Heart left ventricle (tissue), 16 donors: ENCODE results near the gene UGT1A6. TPM values are rescaled to one million over a fixed set of nuclear protein-coding genes. Genes with fewer than 3 reads are reported as not detected.
"Not testable (repeated sequence)": the region's sequence is repeated elsewhere in the genome, so short reads cannot be mapped to it uniquely, and the experiment has no call there.

Experiments
- ATAC-seq, 4 donors: fragments of 200-7000 bp; cut with Tn5 transposase; one replicate each; pipeline ENCODE4 v1.9.1; 2020 to 2022; ENCODE audit warnings: moderate library complexity in 4 of 4, mild to moderate bottlenecking in 3 of 4, moderate number of reproducible peaks in 1 of 4
- DNase-seq, 5 donors: peaks; one replicate each; pipeline ENCODE4 v3.0.0-alpha.2; 2020
- H3K27ac ChIP-seq, 12 donors: fragments of 200-600 bp; sonication (generic) in 4 of 12; one replicate each; pipeline versions ENCODE4 v1.5.0 to v1.8.0; 2016 to 2022; ENCODE audit warnings: mild to moderate bottlenecking in 2 of 12
- H3K27me3 ChIP-seq, 9 donors: fragments of 200-600 bp; sonication (generic) in 2 of 9; one replicate each; pipeline versions ENCODE4 v1.5.1 to v1.8.0; 2016 to 2022; ENCODE audit warnings: mild to moderate bottlenecking in 3 of 9
- H3K36me3 ChIP-seq, 9 donors: fragments of 200-600 bp; sonication (generic) in 2 of 9; one replicate each; pipeline versions ENCODE4 v1.5.0 to v1.8.0; 2018 to 2022; ENCODE audit warnings: mild to moderate bottlenecking in 2 of 9
- H3K4me1 ChIP-seq, 12 donors: fragments of 200-600 bp; sonication (generic) in 4 of 12; one replicate each; pipeline versions ENCODE4 v1.5.0 to v1.8.0; 2016 to 2022; ENCODE audit warnings: mild to moderate bottlenecking in 3 of 12
- H3K4me3 ChIP-seq, 12 donors: fragments of 200-600 bp; sonication (generic) in 4 of 12; one replicate each; pipeline versions ENCODE4 v1.5.0 to v1.8.0; 2017 to 2022; ENCODE audit warnings: mild to moderate bottlenecking in 9 of 12, moderate library complexity in 4 of 12
- H3K9me3 ChIP-seq, 12 donors: fragments of 200-600 bp; sonication (generic) in 4 of 12; one replicate each; pipeline versions ENCODE4 v1.5.0 to v1.8.0; 2016 to 2022; ENCODE audit warnings: mild to moderate bottlenecking in 1 of 12
- CTCF ChIP-seq, 12 donors: fragments of 200-600 bp; sonication (generic) in 4 of 12; IDR thresholded peaks; one replicate each; pipeline versions ENCODE4 v1.5.0 to v1.8.0; 2018 to 2022; ENCODE audit warnings: antibody characterized with exemption in 12 of 12, mild to moderate bottlenecking in 5 of 12
- POLR2A ChIP-seq, 2 donors: fragments of 450-650 bp; IDR thresholded peaks; one replicate each; pipeline ENCODE4 v1.6.1; 2017; ENCODE audit warnings: antibody characterized with exemption in 2 of 2, mild to moderate bottlenecking in 2 of 2, moderate library complexity in 2 of 2
- WGBS, 4 donors: extraction: QIAGEN DNeasy Blood & Tissue Kit in 2 of 4; methylation state at CpG; one replicate each; pipeline versions ENCODE4 v1.1.5 to v1.1.7; 2013 to 2018; 5-methylcytosine and 5-hydroxymethylcytosine counted together
- intact Hi-C, 10 donors: fragments of 100-400 bp; cut with DNase I; formaldehyde crosslinking; loops; one replicate each; pipeline versions ENCODE4 v1.11.1 to v1.14.2; 2022
- polyA plus RNA-seq, 2 donors: library from polyadenylated mRNA; stranded (reverse); fragments of 200-250 nt; gene quantifications; one replicate each; pipeline ENCODE4 v1.2.3, GENCODE V29; 2013
- total RNA-seq, 9 donors: library from RNA; depleted of rRNA in 2 of 9; stranded (reverse); fragments of >200 nt in 2 of 9; fragmentation: NEBNext Ultra II Directional in 3 of 9; extraction: Animal tissue kit (Norgen Biotek cat#: 25700) in 3 of 9; gene quantifications; one replicate each; pipeline versions ENCODE4 v1.1.0 to v1.2.4, GENCODE V29; 2016 to 2023
- donor health status: ischemic (EF 13 %, LVEDD 7.1; RV severe dilation, severe dysfunction).
- donor health status: healthy with polysubstance abuse.
- donor health status: DM: no; HTN: yes; CAD: no.
- donor health status: DM: no; HTN: no; CAD: no.
- donor health status: ischemic (EF 25% LVEDD 6.9; RV normal size, moderate dysfunction).
- donor health status: ischemic (EF 25% LVEDD 5.7; RV mildly dilated, moderate dysfunction).
- donor health status: healthy.
- donor health status: DM: yes; HTN: yes; CAD: no.
- donor health status: ischemic (EF 35%, LVEDD 5.7; RV mildly dilated, moderate dysfunction).
- donor health status: nonischemic (EF 11% LVEDD 7.7; RV severe dilation, severe dysfunction).
- donor health status: DM: yes; HTN: yes; CAD: no.
- donor health status: PGD.
- donor health status: ischemic (EF 29% LVEDD 5.4; RV normal size, mild dysfunction).
- donor health status: nonischemic (EF 23%, LVEDD 6.1; RV moderate dilation, normal function).

Gene UGT1A6
- total and polyA plus RNA-seq, 11 donors: not detected

- H3K27ac ChIP-seq: no peak overlapping the region
- H3K27me3 ChIP-seq: peaks cover 0 to 8% (median 0%) of the 10 kb centered on the region in 9 donors
- peaks cover 0 to 8% (median 0%) of the 10 kb centered on the region in 12 donors for H3K9me3 ChIP-seq
- WGBS, 4 donors: 83 to 93% (median 92%) methylated on average over 2 of the region's 2 CpGs
- intact Hi-C loops: no loop called here
- ATAC-seq: no peak
- TF ChIP-seq CTCF (IDR thresholded peaks at IDR 0.05) (no peak), POLR2A (IDR thresholded peaks at IDR 0.05) (no peak)
- no peak overlapping the region for H3K4me3 ChIP-seq
- H3K36me3 ChIP-seq: no peaks in the 10 kb centered on the region
- no peaks in the 10 kb centered on the region for H3K4me1 ChIP-seq
- no peak for DNase-seq
These were observed 41.3 kb upstream of the UGT1A6 start for GRCh38 chr2:233651430-233651829.

GRCh38 chr2:233654501-233654900, 38.2 kb upstream of the UGT1A6 start:
- Histone ChIP-seq H3K27me3 (peaks cover 0 to 8% (median 0%) of the 10 kb centered on the region in 9 donors), H3K9me3 (no peaks in the 10 kb centered on the region), H3K27ac (no peak overlapping the region), H3K4me3 (no peak overlapping the region), H3K4me1 (no peaks in the 10 kb centered on the region), H3K36me3 (no peaks in the 10 kb centered on the region)
- WGBS, 4 donors: 62 to 68% (median 66%) methylated on average over 6 of the region's 6 CpGs
- no peak for DNase-seq
- intact Hi-C loops: no loop called here
- TF ChIP-seq POLR2A (IDR thresholded peaks at IDR 0.05) (no peak), CTCF (IDR thresholded peaks at IDR 0.05) (no peak)
- no peak for ATAC-seq

- no peak for ATAC-seq
- Histone ChIP-seq H3K9me3 (no peaks in the 10 kb centered on the region), H3K36me3 (no peaks in the 10 kb centered on the region), H3K27ac (no peak overlapping the region), H3K4me1 (no peaks in the 10 kb centered on the region), H3K4me3 (no peak overlapping the region), H3K27me3 (peaks cover 0 to 8% (median 0%) of the 10 kb centered on the region in 9 donors)
- intact Hi-C loops: no loop called here
- no peak for DNase-seq
- WGBS, 4 donors: 13 to 53% (median 30%) methylated on average over 1 of the region's 1 CpG
- no peak for TF ChIP-seq CTCF (IDR thresholded peaks at IDR 0.05)
- no peak for TF ChIP-seq POLR2A (IDR thresholded peaks at IDR 0.05)
These were observed 37.6 kb upstream of the UGT1A6 start for GRCh38 chr2:233655043-233655442.

GRCh38 chr2:233655943-233656342, 36.7 kb upstream of the UGT1A6 start:
- H3K36me3 ChIP-seq, H3K27ac ChIP-seq, ATAC-seq, H3K27me3 ChIP-seq, H3K9me3 ChIP-seq, H3K4me3 ChIP-seq, intact Hi-C loops, H3K4me1 ChIP-seq, DNase-seq: not testable (repeated sequence)
- WGBS, 4 donors: 88 to 98% (median 94%) methylated on average over 3 of the region's 3 CpGs

GRCh38 chr2:233656443-233656842, 36.2 kb upstream of the UGT1A6 start:
- WGBS, 4 donors: 81 to 90% (median 88%) methylated on average over 10 of the region's 10 CpGs
- H3K4me1 ChIP-seq: no peaks in the 10 kb centered on the region
- DNase-seq: no peak
- H3K9me3 ChIP-seq: peaks cover 0 to 9% (median 0%) of the 10 kb centered on the region in 12 donors
- H3K4me3 ChIP-seq: no peak overlapping the region
- ATAC-seq: no peak
- no peak overlapping the region for H3K27ac ChIP-seq
- H3K27me3 ChIP-seq: peaks cover 0 to 8% (median 0%) of the 10 kb centered on the region in 9 donors
- TF ChIP-seq CTCF (IDR thresholded peaks at IDR 0.05) (no peak), POLR2A (IDR thresholded peaks at IDR 0.05) (no peak)
- no peaks in the 10 kb centered on the region for H3K36me3 ChIP-seq
- intact Hi-C loops: no loop called here
